Daoy (cell line): ENCODE measurements around the gene FBXL3. TPM values are rescaled to one million over a fixed set of nuclear protein-coding genes. Genes with fewer than 3 reads are reported as not detected.

Experiments
- DNase-seq: peaks from one replicate; pipeline ENCODE4 v3.0.0-alpha.2; 2015; ENCODE audit warnings: low read depth
- total RNA-seq: library from RNA; depleted of rRNA; stranded (reverse); fragments of >200 nt; shearing (Covaris generic); gene quantifications from 2 replicates; pipeline ENCODE4 v1.2.3, GENCODE V29; 2014; rRNA removed

The FBXL3 gene, protein sequence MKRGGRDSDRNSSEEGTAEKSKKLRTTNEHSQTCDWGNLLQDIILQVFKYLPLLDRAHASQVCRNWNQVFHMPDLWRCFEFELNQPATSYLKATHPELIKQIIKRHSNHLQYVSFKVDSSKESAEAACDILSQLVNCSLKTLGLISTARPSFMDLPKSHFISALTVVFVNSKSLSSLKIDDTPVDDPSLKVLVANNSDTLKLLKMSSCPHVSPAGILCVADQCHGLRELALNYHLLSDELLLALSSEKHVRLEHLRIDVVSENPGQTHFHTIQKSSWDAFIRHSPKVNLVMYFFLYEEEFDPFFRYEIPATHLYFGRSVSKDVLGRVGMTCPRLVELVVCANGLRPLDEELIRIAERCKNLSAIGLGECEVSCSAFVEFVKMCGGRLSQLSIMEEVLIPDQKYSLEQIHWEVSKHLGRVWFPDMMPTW
- 15.6 and 21.6 TPM in 2 replicates for total RNA-seq

DNA sequence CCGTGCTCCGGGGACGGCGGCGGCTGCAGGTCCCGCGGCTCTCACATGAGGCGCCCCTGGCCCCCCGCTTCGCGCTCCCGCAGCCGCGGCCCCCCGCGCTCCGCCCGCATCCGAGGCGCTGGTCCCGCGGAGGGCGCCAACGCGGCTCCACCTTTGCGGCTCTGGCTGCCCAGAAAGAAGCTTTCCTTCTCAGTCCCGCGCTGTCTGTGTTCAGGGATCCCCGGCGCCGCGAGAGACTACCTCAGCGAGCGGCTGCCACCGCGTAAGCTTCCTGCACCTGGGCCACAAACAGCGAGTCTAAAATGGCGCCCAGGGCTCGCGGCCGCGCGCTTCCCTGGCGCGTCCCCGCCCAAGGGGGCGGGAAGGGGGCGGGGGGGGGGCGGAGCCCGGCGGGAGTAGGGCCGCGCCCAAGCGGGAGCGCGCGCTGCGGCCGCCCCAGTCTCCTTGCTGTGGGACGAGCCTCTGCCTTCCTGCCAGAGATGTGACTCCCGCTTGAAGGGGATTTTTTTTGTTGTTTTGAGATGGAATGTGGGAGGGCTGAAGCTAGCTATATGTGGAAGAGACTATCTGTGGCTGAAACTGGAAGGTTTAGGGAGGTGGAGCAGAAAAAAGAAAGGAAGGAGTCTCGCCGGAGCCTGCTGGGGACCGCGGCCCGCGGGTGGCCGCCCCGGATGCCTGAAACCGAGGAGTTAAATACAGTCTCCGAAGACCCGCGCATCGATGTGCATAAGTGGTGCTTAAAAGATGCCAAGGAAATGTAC lies at the start of gene FBXL3:
FBXL3 (minus strand) TSS at position 299 of the 761 bp plus-strand sequence. CDS start 5,299 bp downstream, outside the sequence.
- DNase-seq = peak; percentile 89

DNA sequence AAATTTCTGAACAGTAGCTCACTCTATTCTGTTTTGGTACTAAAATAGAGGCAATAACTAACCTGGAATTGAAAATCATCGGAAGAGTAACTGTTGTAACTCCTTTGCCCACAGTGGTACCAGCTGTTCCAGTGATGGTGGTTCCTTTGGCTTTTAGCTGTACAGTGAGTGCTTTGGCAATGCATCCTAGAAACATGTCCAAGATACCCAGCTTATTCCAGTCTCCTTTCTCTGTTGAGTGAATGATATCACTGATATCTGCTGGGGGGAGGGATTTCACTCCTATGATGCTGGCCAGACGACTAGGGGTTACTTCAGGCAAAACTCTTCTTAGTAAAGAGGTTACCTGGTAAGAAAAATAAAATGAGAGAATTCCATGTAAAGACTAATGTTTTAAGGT lies 40.6 kb upstream of the FBXL3 start:
- no peak for DNase-seq

DNA sequence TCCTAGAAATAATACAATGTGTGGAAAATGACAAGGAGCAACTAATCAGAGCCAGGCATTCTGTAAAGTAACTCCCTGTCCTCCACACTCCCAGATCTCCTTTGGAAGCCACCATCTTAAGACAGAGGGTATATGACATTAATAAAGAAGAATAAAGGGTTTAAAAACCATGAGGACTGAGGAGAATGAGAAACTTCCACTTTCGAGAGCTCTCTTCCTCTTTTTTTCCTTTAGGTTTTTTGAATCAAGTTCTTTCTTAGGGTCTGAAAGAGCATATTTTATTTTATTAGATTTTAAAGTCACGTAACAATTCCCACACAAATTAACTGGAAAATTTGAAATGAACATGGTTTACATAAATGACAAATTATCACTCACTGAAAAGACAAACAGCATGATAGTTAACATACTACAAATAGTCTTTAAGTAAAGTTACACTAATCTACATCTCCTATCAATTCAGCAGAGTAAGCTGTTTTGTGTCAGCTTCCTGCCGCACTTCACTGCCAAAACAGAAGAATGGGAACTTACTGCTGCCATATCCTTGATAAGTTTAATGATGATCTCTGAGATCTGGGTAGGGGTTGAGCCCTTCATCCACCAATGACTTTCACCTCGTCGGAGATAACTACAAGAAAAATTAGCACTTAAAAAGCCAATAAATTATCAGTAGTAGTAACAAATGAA lies 38.6 kb upstream of the FBXL3 start:
- no peak for DNase-seq

DNA sequence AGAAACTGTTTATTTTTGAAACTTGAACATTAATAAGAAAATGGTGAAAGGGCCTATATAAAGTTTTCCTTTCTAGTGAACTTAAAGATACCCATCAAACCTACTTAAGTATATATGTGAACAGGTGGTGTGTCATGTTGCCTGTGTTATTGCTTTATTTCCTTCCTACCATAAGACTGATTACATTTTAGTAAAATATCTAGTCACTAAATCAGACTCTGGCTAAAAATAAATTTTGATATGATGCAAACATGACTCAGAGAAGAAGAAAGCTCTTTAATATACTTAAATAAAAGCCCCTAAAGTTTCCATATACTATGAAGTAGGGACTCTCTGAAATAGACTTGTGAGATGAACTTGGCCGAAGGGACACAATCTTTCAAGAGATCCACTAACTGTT lies 35.1 kb upstream of the FBXL3 start:
- no peak for DNase-seq

DNA sequence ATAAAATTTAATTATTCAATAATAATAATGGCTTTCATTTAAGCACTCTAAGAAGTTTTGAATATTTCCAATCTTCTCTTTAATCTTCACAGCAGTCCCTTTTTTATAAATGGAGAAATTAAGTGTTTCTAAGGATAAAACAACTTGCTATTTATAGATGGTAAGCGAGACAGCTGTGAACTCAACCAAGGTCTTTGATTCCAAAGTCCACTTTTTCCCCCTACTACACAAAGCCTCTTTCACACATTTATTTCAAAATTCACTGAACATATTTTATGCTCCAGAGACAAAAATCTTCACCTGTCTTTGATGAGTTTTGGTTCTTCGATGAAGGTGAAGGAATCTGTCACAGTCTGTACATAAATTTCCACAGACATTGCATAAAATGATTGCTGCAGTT lies 34.4 kb upstream of the FBXL3 start:
- DNase-seq = no peak

DNA sequence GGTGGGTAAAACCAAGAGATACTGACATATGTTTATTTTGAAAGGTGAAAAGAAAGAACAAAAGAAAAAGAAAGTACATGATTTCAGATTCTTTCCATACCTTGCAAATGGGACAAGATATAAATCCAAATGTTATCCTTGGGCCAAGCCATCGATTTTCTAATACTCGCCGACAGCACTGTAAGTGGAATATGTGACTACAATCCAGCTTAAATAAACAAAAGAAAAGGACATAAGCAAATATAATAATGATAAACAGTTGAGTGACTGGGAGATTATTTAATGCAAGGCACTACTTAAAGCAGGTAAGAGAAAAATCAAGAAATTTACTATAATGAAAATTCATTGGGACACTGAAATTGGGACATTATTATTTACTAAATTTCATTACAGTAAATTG lies 29.9 kb upstream of the FBXL3 start:
- DNase-seq = no peak

DNA sequence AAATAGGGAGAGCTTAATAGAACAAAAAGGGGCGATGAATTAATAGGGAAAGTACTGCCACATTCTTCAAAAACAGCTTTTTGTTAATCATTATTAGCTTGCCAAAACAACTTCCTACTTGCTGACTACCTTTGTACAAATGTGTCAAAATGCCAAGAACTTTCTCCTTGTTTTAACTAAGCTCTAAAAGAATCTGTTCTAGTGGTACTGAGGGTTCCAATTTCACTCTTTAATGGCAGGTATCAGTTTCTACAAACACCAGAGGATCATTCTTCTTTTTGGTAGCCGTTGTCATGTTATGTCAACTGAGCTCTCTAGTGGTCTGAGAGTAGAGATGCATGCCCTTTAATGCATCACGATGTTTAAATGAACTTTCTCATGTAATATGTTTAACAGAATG lies 29.4 kb upstream of the FBXL3 start:
- DNase-seq = no peak

DNA sequence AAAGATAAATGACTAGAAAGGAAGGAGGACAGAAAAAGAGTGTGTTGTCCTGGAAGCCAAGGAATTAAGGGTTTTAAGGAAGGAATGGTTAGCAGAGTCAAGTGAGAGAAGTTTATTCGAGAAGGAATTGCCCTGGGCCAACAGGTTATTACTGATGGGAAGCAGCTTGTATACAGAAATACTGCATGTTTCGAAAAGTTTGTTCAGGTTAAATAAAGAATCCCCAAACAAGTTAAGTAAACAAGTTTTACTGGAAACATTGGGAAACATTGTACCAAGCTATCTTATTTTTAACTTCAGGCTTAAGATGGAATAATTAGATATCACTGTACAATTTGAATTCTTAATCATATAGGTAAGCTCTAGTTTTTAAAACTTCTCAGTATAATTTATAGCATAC lies 28.2 kb upstream of the FBXL3 start:
- no peak for DNase-seq

DNA sequence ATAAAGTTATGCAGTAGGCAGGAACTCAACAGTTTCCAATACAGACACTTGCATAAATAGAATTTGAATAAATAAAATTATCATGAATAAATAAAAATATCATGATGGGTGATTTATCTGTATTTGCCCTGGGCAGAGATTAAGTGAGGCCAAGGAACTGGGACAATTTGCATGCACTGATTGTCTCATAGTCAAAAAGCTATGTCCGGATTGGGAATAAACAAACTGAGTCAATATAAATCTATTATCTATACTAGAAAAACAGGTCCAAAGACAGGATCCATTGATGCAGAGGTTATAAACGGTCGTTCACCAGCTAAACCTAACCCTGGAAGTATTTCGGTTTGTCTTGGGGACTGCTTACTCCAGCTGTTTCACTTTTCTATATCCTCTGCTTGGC lies 26.2 kb upstream of the FBXL3 start:
- no peak for DNase-seq

DNA sequence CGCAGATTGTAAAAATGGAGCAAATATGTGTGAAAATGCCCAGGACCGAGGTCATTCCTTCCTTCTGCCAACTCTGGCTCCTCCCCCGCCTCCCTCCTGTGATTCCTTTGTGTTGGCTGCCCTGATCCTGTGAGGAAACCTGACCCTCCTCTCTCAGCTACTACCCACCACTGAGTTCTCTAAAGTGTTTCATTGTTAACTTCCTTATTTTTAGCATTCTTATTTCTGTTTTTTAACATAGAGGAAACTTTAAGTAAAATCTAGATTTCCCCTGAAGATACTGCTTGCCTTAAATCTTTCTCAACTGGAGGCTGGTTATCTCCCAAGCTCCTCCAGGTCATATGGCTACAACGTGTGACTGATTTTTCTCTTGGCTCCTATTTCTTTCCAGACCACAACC lies 21.7 kb upstream of the FBXL3 start:
- DNase-seq = no peak

DNA sequence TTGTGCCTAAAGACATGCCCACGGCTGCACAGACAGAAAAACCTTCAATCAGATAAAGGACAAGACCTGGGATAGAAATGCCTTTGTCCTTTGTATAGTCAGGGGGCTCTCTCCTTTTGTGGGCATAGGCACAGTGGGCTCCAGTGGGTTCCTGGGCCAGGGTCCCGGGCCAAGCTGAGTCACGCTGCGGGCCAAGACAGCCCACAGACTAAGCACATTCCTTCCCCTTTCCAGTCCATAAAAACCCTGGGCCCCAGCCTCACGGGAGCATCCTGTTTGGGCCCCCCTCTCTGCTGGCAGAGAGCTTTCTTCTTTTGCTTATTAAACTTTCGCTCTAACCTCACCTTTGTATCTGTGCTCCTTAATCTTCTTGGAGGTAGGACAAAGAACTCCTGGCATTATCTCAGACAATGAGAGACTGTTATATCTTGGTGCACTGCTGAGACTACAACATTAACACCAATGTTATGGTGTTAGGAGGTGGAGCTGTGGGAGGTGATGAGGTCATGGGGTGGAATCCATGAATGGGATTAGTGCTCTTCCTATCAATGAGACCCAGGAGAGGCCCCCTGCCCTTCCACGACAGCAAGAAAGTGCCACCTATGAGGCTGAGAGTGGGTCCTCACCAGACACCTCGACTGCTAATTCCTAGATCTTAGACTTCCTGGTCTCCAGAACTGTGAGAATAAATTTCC lies 20.8 kb upstream of the FBXL3 start:
- DNase-seq = no peak

DNA sequence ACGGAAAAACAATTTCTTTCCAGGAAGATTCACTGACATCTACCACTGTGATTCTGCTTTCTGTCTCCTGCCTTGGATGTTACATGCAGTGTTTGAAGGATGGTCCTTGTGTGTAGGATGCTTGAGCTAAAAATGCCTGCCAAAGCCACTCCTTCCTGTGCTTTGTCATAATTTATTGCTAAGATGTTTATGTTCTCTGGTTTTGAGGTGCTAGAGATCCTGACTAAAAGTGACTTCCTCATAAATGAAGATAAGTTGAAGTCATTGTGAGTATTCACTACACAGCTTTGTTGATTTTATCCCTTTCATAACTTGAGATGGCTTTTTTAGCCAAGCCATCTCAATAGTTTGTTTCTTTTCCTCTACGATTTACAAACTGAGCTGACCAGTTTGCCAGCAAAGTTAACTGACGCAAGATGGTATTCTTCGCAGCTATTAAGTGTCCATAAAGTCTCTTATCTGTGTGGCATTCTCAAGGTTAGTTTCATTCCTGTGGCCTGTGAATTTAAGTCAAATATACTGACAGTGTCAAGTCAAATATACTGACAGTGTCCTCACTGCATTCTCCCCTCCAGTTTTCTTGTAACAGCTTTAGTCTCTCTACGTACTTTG lies 15.7 kb upstream of the FBXL3 start:
- no peak for DNase-seq

DNA sequence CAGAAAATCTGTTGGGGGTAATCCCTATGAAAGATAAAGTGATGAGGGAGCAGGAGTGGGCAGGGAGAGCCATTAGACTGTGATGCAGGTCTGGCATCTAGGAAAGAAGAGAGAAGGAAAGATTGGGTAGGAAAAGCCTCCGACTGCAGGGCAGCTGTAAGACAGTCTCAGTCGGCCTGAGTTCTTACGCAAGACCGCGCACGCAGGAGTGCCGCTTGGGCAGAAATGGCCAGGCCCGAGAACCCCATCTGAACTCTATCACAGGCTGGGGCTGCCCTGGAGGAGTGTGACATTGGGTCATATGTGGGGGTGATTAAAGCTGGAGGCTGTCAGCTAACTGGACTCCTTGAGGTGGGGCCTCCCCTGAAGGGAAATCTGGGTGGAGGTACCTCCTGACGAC lies 13.9 kb upstream of the FBXL3 start:
- DNase-seq = no peak

DNA sequence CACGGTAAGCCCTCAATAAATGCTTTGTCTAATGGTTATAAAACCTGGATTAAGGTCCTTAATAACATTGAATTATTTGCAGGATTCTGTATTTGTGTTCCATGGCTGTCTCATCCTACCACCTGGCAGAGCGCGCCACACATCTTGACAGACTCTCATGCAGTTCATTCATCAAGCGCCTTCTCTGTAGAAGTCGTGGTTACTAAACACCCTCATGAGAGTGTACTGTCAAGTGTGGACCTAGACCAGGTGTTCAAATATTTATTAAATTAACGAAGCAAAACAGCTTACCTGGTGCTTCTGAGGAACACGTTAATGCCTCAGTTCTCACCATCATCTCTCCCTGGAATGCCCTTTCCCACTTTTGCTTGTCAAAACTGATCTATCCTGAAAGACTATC lies 13.1 kb upstream of the FBXL3 start:
- DNase-seq = no peak

DNA sequence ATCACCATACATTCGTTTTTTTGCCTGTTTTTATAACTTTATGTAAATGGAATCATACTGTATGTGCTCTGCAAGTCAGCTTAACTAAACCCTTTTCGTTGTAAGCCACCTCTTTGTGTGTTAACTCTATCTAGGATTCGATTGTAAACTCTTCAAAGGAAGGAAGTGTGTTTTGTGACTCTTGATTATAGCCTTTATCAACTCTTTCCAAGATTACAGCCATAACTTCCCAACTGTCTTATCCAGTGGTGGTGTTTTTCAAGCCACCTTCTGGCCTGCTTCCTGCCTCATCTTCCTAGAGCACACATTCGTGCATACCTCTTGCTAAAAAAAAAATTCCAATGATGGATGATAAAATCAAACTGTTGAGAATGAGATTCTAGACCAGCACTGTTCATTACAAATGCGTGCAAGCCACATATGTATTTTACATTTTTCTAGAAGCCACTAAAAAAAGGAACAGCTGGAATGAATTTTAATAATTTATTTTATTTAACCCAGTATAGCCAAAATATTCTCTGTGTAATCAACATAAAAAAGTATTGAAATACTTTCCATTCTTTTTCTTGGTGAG lies 12.0 kb upstream of the FBXL3 start:
- no peak for DNase-seq

DNA sequence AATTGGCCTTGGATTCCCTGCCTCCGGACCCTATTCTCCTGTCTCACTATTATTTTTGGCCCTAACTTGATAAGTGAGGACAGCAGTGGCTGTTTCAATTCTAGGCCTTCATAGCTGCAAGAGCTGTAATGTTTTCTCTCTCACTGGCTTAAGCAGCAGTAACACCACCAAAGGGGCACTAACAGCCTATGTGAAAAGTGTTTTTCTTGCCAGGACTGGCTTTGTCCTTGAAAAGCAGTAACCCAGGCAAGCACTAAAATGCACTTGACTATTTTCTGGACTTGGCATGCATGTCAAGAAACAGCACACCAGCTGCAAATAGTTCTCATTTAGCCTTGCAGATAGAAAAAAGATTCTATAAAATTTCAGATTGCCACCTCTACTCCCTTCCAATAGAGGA lies 9.3 kb upstream of the FBXL3 start:
- DNase-seq = no peak

DNA sequence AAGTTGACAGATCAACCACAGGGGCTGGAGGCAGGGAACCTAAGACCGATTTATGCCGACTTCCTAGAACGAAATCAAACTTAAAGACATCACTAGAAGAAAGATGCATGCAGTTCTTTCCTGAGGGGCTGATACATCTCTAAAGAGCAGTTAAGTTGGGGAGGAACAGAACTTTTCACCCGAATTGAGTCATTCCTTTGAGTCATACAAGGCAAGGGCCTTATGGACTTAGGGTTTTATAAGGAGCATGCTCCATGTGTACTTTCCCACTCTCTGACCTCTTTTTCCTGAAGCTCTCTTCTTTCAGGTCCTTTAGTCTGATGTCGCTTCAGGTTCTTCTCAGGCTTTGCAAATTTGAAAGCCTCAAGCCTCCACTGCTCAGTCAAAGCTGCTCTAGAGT lies 7.9 kb upstream of the FBXL3 start:
- DNase-seq = peak; percentile 27

DNA sequence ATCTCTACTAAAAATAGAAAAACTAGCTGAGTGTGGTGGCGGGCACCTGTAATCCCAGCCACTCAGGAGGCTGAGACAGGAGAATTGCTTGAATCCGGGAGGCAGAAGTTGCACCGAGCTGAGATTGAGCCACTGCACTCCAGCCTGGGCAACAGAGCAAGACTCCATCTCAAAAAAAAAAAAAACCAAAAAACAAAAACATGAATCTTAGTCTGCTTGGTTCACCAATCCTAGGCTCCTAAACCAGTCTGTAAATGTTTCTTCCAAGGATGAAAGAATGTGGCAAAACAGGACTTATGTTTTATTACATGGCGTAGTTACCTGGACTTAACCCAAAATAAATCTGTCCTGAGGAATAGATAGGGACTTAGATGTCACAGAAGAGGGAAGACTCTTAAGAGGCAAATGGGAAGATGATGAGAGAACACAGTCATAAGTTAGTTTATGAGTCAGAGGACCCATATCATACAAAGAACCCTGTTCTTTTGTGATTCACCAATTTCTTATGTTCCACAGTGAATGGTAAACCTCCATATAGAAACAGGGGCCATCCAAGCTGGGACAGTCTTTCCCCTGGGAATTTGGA lies 6.9 kb upstream of the FBXL3 start:
- no peak for DNase-seq

DNA sequence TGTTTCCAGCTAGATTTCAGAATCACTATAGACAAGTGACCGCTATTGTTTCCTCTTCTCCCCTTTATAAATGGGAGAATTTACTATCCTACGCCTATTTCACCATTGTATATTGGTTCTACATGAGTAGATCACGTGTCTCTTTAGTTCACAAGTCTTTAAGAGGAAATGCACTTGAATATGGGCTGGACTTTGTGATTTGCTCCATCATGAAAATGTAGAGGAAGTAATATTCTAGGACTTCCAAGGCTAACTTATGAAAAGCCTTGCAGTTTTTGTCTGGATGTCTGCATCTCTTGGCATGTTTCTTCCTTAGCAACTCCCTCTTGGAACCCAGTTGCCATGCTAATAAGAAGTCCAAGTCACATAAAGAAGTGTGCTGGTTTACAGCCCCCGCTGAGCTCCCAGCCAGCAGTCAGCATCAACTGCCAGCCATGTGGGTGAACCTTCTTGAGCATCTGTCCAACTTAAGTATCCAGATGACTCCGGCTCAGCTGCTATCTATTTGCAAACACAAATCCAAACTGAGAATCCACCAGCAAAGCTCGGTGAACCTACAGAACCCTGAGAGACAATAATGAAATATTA lies 4.8 kb upstream of the FBXL3 start:
- DNase-seq = no peak

DNA sequence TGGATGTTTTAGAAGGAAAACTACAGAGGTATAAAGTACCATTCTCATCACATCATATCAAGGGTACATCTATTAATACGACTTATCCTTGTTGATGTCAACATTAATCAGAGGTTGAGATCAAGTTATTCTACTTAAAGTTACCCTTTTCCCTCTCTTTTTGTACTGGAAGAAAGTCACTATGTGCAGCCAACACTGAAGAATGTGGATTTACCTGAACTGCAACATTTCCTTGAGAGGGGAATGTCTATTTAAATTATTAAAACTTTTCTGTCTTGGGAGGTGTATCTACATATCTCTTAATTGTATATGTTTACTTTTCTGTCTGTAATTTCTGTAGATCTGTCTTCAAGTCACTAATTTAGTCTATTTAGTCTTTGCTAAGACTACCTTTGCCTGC lies 2.5 kb upstream of the FBXL3 start:
- no peak for DNase-seq
